WTC11 (cell line): ENCODE data around the gene TDRD3. TPM values are rescaled to one million over a fixed set of nuclear protein-coding genes. Genes with fewer than 3 reads are reported as not detected.

Experiments
- ATAC-seq: fragments of 200-7000 bp; cut with Tn5 transposase; 2 replicates; pipeline ENCODE4 v1.10.0; 2021; ENCODE audit warnings: mild to moderate bottlenecking, moderate library complexity
- CTCF ChIA-PET: fragments of 300-600 bp; sonication (Branson Sonifier 250); formaldehyde crosslinking; loops from one replicate; lab custom pipeline; 2021; ENCODE audit warnings: antibody characterized with exemption; lab: Charles Lee
- POLR2A ChIA-PET: fragments of 350-600 bp; sonication (Branson Sonifier 250); formaldehyde crosslinking; loops from one replicate; lab custom pipeline; 2021; ENCODE audit warnings: antibody characterized with exemption; lab: Charles Lee
- DNase-seq: peaks from one replicate; pipeline ENCODE4 v3.0.0; 2021; ENCODE audit warnings: low spot score
- H3K27ac Mint-ChIP-seq: 2 replicates; pipeline ENCODE4 v1.8.0; 2021; ENCODE audit warnings: mixed read lengths
- H3K27me3 Mint-ChIP-seq: 2 replicates; pipeline ENCODE4 v1.8.0; 2021; ENCODE audit warnings: low read depth, mild to moderate bottlenecking, moderate library complexity, mixed read lengths
- H3K36me3 Mint-ChIP-seq: 2 replicates; pipeline ENCODE4 v1.8.0; 2021; ENCODE audit warnings: mixed read lengths
- H3K4me1 Mint-ChIP-seq: 2 replicates; pipeline ENCODE4 v1.8.0; 2022; ENCODE audit warnings: mixed read lengths
- H3K4me3 Mint-ChIP-seq: 2 replicates; pipeline ENCODE4 v1.8.0; 2021; ENCODE audit warnings: mild to moderate bottlenecking, moderate library complexity, mixed read lengths
- H3K9me3 Mint-ChIP-seq: 2 replicates; pipeline ENCODE4 v1.8.0; 2021; ENCODE audit warnings: mixed read lengths
- ARID4B ChIP-seq: sonication (generic); formaldehyde crosslinking; IDR thresholded peaks from 2 replicates; pipeline ENCODE4 v1.8.0; 2023; ENCODE audit warnings: missing genetic modification reagents, mild to moderate bottlenecking, borderline replicate concordance
- EMX1 ChIP-seq: fragments of 250-450 bp; sonication (Bioruptor Pico); IDR thresholded peaks from 2 replicates; pipeline ENCODE4 v1.8.0; 2021; ENCODE audit warnings: mild to moderate bottlenecking
- NR2C2 ChIP-seq: sonication (generic); formaldehyde crosslinking; IDR thresholded peaks from 2 replicates; pipeline ENCODE4 v1.8.0; 2022; ENCODE audit warnings: mild to moderate bottlenecking, missing genetic modification reagents
- TEAD4 ChIP-seq: sonication (generic); formaldehyde crosslinking; IDR thresholded peaks from 2 replicates; pipeline ENCODE4 v1.8.0; 2022; ENCODE audit warnings: mild to moderate bottlenecking, missing genetic modification reagents
- total RNA-seq: library from RNA; stranded (reverse); gene quantifications from 3 replicates; pipeline ENCODE4 v1.2.3, GENCODE V29; 2021

The TDRD3 gene
- total RNA-seq, 1 experiment from 2014 or later = 19.5 TPM

- TF ChIP-seq EMX1 (no peak), ARID4B (CRISPR knock-in tag) (no peak), NR2C2 (CRISPR knock-in tag) (no peak)
These were observed 223.8 kb downstream of the TDRD3 start (continued) for GRCh38 chr13:60620611-60621395.

GRCh38 chr13:60623151-60623550 is 226.1 kb downstream of the TDRD3 start:
- Mint-ChIP-seq H3K4me3 (no peak overlapping the region), H3K9me3 (peaks cover 3% of the 10 kb centered on the region; the same call in 1 of the 2 replicates), H3K36me3 (no peaks in the 10 kb centered on the region), H3K27me3 (peaks cover 11% of the 10 kb centered on the region), H3K4me1 (peaks cover 11% of the 10 kb centered on the region), H3K27ac (no peak overlapping the region)
- POLR2A ChIA-PET = no interaction called here
- DNase-seq = no peak
- no peak for TF ChIP-seq TEAD4
- TF ChIP-seq, all 79 proteins: peak for 0
- CTCF ChIA-PET = no interaction called here
- ATAC-seq = no peak

Other genes with a start within 250 kb of the TDRD3 start
- 20.6 to 27.6 TPM (median 21.0 TPM) in 3 replicates for gene DIAPH3, start 233.3 kb upstream of the TDRD3 start, total RNA-seq